GM19395 (cell line): Measurements from ENCODE around the gene RIN3.

Experiments
- ATAC-seq: cut with Tn5 transposase; IDR thresholded peaks from one replicate; pipeline ENCODE4 v1.9.1; 2021; ENCODE audit warnings: mild to moderate bottlenecking, moderate library complexity; ENCODE audit not compliant: unreplicated experiment

The RIN3 gene

GRCh38 chr14:92595267-92595666 lies 81.7 kb downstream of the RIN3 start:
- ATAC-seq = no peak

- ATAC-seq = no peak
These were observed 82.8 kb downstream of the RIN3 start for GRCh38 chr14:92596331-92596907.

- no peak for ATAC-seq
These were observed 84.6 kb downstream of the RIN3 start for GRCh38 chr14:92597906-92598905.

- ATAC-seq = no peak
These were observed 86.2 kb downstream of the RIN3 start for GRCh38 chr14:92599811-92600210.

GRCh38 chr14:92600318-92601053 lies 86.9 kb downstream of the RIN3 start:
- ATAC-seq = no peak

GRCh38 chr14:92601131-92601710 lies 87.6 kb downstream of the RIN3 start:
- no peak for ATAC-seq

GRCh38 chr14:92601757-92602417 lies 88.3 kb downstream of the RIN3 start:
- ATAC-seq = no peak

GRCh38 chr14:92603309-92604242 lies 90.0 kb downstream of the RIN3 start:
- ATAC-seq = no peak

- ATAC-seq = no peak
These were observed 91.8 kb downstream of the RIN3 start for GRCh38 chr14:92605274-92605940.

- no peak for ATAC-seq
These were observed 93.7 kb downstream of the RIN3 start for GRCh38 chr14:92607251-92607650.

- no peak for ATAC-seq
These were observed 94.3 kb downstream of the RIN3 start for GRCh38 chr14:92607702-92608429.

GRCh38 chr14:92609955-92610354 lies 96.4 kb downstream of the RIN3 start:
- no peak for ATAC-seq

GRCh38 chr14:92610849-92611271 lies 97.3 kb downstream of the RIN3 start:
- ATAC-seq = no peak

- ATAC-seq = no peak
These were observed 99.6 kb downstream of the RIN3 start for GRCh38 chr14:92613008-92613658.

- ATAC-seq = no peak
These were observed 100.2 kb downstream of the RIN3 start for GRCh38 chr14:92613681-92614260.

GRCh38 chr14:92615451-92615850 lies 101.9 kb downstream of the RIN3 start:
- peak; percentile 90 for ATAC-seq

- ATAC-seq = no peak
These were observed 102.6 kb downstream of the RIN3 start for GRCh38 chr14:92616178-92616577.
